H9 (cell line): ENCODE data around the gene TRIL. TPM values are rescaled to one million over a fixed set of nuclear protein-coding genes. Genes with fewer than 3 reads are reported as not detected.

ENCODE experiments used
- DNase-seq: peaks from one replicate; pipeline ENCODE4 v3.0.0-alpha.2; 2017
- H2AFZ ChIP-seq: one replicate; pipeline ENCODE4 v1.6.1; 2013; ENCODE audit warnings: mild to moderate bottlenecking, low read length, control low read depth, moderate library complexity
- H2AK5ac ChIP-seq: 2 replicates; pipeline ENCODE4 v1.6.1; 2013; ENCODE audit warnings: low read length, control low read depth, mixed read lengths; ENCODE audit not compliant: insufficient read length
- H2BK120ac ChIP-seq: one replicate; pipeline ENCODE4 v1.6.1; 2013; ENCODE audit warnings: low read depth, mild to moderate bottlenecking, low read length, control low read depth, inconsistent platforms; ENCODE audit not compliant: poor library complexity, severe bottlenecking
- H2BK12ac ChIP-seq: 2 replicates; pipeline ENCODE4 v1.6.1; 2013; ENCODE audit warnings: low read length, control low read depth, mixed read lengths, low read depth; ENCODE audit not compliant: insufficient read length
- H2BK15ac ChIP-seq: 2 replicates; pipeline ENCODE4 v1.6.1; 2013; ENCODE audit warnings: low read depth, low read length, control low read depth
- H2BK20ac ChIP-seq: one replicate; pipeline ENCODE4 v1.6.1; 2013; ENCODE audit warnings: low read depth, mild to moderate bottlenecking, low read length, control low read depth, inconsistent platforms; ENCODE audit not compliant: poor library complexity, severe bottlenecking
- H2BK5ac ChIP-seq: 2 replicates; pipeline ENCODE4 v1.6.1; 2013; ENCODE audit warnings: low read length, control low read depth, mixed read lengths; ENCODE audit not compliant: insufficient read length
- H3K14ac ChIP-seq: 2 replicates; pipeline ENCODE4 v1.6.1; 2013; ENCODE audit warnings: low read length, control low read depth; ENCODE audit not compliant: insufficient read depth
- H3K18ac ChIP-seq: 2 replicates; pipeline ENCODE4 v1.6.1; 2013; ENCODE audit warnings: low read depth, mild to moderate bottlenecking, mixed read lengths, low read length, control low read depth; ENCODE audit not compliant: insufficient read length
- H3K23ac ChIP-seq: 2 replicates; pipeline ENCODE4 v1.6.1; 2013; ENCODE audit warnings: low read length, control low read depth, mixed read lengths, low read depth; ENCODE audit not compliant: insufficient read length
- H3K23me2 ChIP-seq: 2 replicates; pipeline ENCODE4 v1.6.1; 2013; ENCODE audit warnings: low read depth, mild to moderate bottlenecking, mixed read lengths, low read length, control low read depth; ENCODE audit not compliant: insufficient read length, poor library complexity, severe bottlenecking
- H3K27ac ChIP-seq: 2 replicates; pipeline ENCODE4 v1.5.1; 2013; ENCODE audit warnings: low read length, control low read depth, mixed read lengths, low read depth; ENCODE audit not compliant: insufficient read length
- H3K27me3 ChIP-seq: 2 replicates; pipeline ENCODE4 v1.6.1; 2013; ENCODE audit warnings: low read length, control low read depth, inconsistent platforms; ENCODE audit not compliant: insufficient read depth
- H3K4ac ChIP-seq: 2 replicates; pipeline ENCODE4 v1.6.1; 2013; ENCODE audit warnings: low read depth, mild to moderate bottlenecking, control low read depth, inconsistent platforms, low read length, moderate library complexity
- H3K4me1 ChIP-seq: 2 replicates; pipeline ENCODE4 v1.6.1; 2013; ENCODE audit warnings: low read length, control low read depth, inconsistent platforms; ENCODE audit not compliant: insufficient read depth
- H3K4me2 ChIP-seq: 2 replicates; pipeline ENCODE4 v1.6.1; 2013; ENCODE audit warnings: low read length, control low read depth, mixed read lengths; ENCODE audit not compliant: insufficient read length, insufficient read depth
- H3K56ac ChIP-seq: 2 replicates; pipeline ENCODE4 v1.6.1; 2013; ENCODE audit warnings: low read depth, mild to moderate bottlenecking, mixed read lengths, low read length, control low read depth; ENCODE audit not compliant: insufficient read length
- H3K79me1 ChIP-seq: 2 replicates; pipeline ENCODE4 v1.6.1; 2013; ENCODE audit warnings: low read depth, mild to moderate bottlenecking, moderate library complexity, low read length, control low read depth, inconsistent platforms; ENCODE audit not compliant: insufficient read depth, poor library complexity, severe bottlenecking
- H3K79me2 ChIP-seq: 2 replicates; pipeline ENCODE4 v1.6.1; 2013; ENCODE audit warnings: low read length, control low read depth, inconsistent platforms; ENCODE audit not compliant: insufficient read depth
- H3K9ac ChIP-seq: 2 replicates; pipeline ENCODE4 v1.6.1; 2013; ENCODE audit warnings: low read length, control low read depth, mixed read lengths; ENCODE audit not compliant: insufficient read length; ENCODE audit errors: extremely low read depth
- H3K9me3 ChIP-seq: one replicate; pipeline ENCODE4 v1.6.1; 2013; ENCODE audit warnings: low read depth, low read length, inconsistent platforms; ENCODE audit not compliant: control insufficient read depth
- H3T11ph ChIP-seq: one replicate; pipeline ENCODE4 v1.6.1; 2013; ENCODE audit warnings: mild to moderate bottlenecking, low read length, control low read depth, inconsistent platforms
- H4K20me1 ChIP-seq: one replicate; pipeline ENCODE4 v1.6.1; 2013; ENCODE audit not compliant: control insufficient read depth, insufficient read length, insufficient read depth
- H4K5ac ChIP-seq: 2 replicates; pipeline ENCODE4 v1.6.1; 2013; ENCODE audit warnings: low read depth, mild to moderate bottlenecking, mixed read lengths, low read length, control low read depth; ENCODE audit not compliant: insufficient read length
- H4K8ac ChIP-seq: replicated peaks from 2 replicates; pipeline ENCODE4 v1.6.1; 2013; ENCODE audit warnings: low read length, control low read depth, mixed read lengths, low read depth; ENCODE audit not compliant: insufficient read length
- H4K91ac ChIP-seq: 2 replicates; pipeline ENCODE4 v1.6.1; 2013; ENCODE audit warnings: low read depth, mild to moderate bottlenecking, moderate library complexity, mixed read lengths, low read length, control low read depth; ENCODE audit not compliant: insufficient read length
- H3K27ac Mint-ChIP-seq, 3 experiments: 2 replicates in 2 of 3; 3 replicates in 1 of 3; pipeline ENCODE4 v1.8.0; 2020 to 2021; ENCODE audit warnings: mixed read lengths in 3 of 3, mild to moderate bottlenecking in 1 of 3, moderate library complexity in 1 of 3
- H3K27me3 Mint-ChIP-seq: 2 replicates; pipeline ENCODE4 v1.8.0; 2021; ENCODE audit warnings: low read depth, mild to moderate bottlenecking, moderate library complexity, mixed read lengths
- H3K36me3 Mint-ChIP-seq, 3 experiments: 2 replicates in 2 of 3; 3 replicates in 1 of 3; pipeline ENCODE4 v1.8.0; 2020 to 2021; ENCODE audit warnings: low read depth in 3 of 3, mixed read lengths in 3 of 3; ENCODE audit not compliant: insufficient read depth in 1 of 3
- H3K4me1 Mint-ChIP-seq, 2 experiments: 2 replicates each; pipeline ENCODE4 v1.8.0; 2020; ENCODE audit warnings: mixed read lengths in 2 of 2
- H3K4me3 Mint-ChIP-seq, 2 experiments: 2 replicates in 1 of 2; 3 replicates in 1 of 2; pipeline ENCODE4 v1.8.0; 2020 to 2021; ENCODE audit warnings: mild to moderate bottlenecking in 2 of 2, mixed read lengths in 2 of 2, moderate library complexity in 1 of 2
- H3K9me3 Mint-ChIP-seq, 2 experiments: 2 replicates in 1 of 2; 3 replicates in 1 of 2; pipeline ENCODE4 v1.8.0; 2020; ENCODE audit warnings: mild to moderate bottlenecking in 2 of 2, mixed read lengths in 2 of 2, moderate library complexity in 1 of 2
- CTCF ChIP-seq: fragments of 200-600 bp; sonication (generic); conservative IDR thresholded peaks from 3 replicates; pipeline ENCODE4 v1.8.0; 2021; ENCODE audit warnings: antibody characterized with exemption, mild to moderate bottlenecking
- WGBS: extraction: QIAGEN DNeasy Blood & Tissue Kit; methylation state at CpG from one replicate; pipeline ENCODE4 v1.1.7; 2013; ENCODE audit warnings: missing lambda C conversion rate, low lambda C conversion rate, mixed read lengths; ENCODE audit not compliant: insufficient read length; ENCODE audit errors: extremely low coverage; 5-methylcytosine and 5-hydroxymethylcytosine counted together
- total RNA-seq: library from RNA; stranded (reverse); gene quantifications from 2 replicates; pipeline ENCODE4 v1.2.1, GENCODE V29; 2021

Gene TRIL
- total RNA-seq, 1 experiment from 2014 or later = 3.1 TPM

GRCh38 chr7:29005829-29006228 is 47.7 kb upstream of the TRIL start:
- no peaks in the 10 kb centered on the region for H3K4me1 ChIP-seq
- no peak overlapping the region for H4K8ac ChIP-seq
- peak overlapping the region; percentile 7 for H3K18ac ChIP-seq
- no peaks in the 10 kb centered on the region for H4K20me1 ChIP-seq
- no peak overlapping the region for H2BK5ac ChIP-seq
- Mint-ChIP-seq H3K36me3 (peaks cover 0 to 21% (median 10%) of the 10 kb centered on the region in 3 experiments; a peak in 6 of 7 replicates), H3K4me1 (peaks cover 13 to 28% of the 10 kb centered on the region in 2 experiments), H3K27me3 (no peaks in the 10 kb centered on the region), H3K27ac (no peak overlapping the region), H3K9me3 (peaks cover 11 to 12% of the 10 kb centered on the region in 2 experiments), H3K4me3 (no peak overlapping the region)
- no peaks in the 10 kb centered on the region for H3K79me1 ChIP-seq
- H3K9me3 ChIP-seq = no peaks in the 10 kb centered on the region
- H4K5ac ChIP-seq = no peak overlapping the region
- no peaks in the 10 kb centered on the region for H3K79me2 ChIP-seq
- no peak overlapping the region for H2BK20ac ChIP-seq
- H2AK5ac ChIP-seq = no peak overlapping the region
- no peak overlapping the region for H2BK12ac ChIP-seq
- H2BK15ac ChIP-seq = no peak overlapping the region
- no peak overlapping the region for H3K14ac ChIP-seq
- no peak overlapping the region for H3K4me2 ChIP-seq
- WGBS = no CpG with 5 or more reads among the region's 3 CpGs
- H3K23ac ChIP-seq = no peak overlapping the region
- H4K91ac ChIP-seq = no peak overlapping the region
- H3K27ac ChIP-seq = no peak overlapping the region
- no peak overlapping the region for H3K56ac ChIP-seq
- H3K23me2 ChIP-seq = no peaks in the 10 kb centered on the region
- no peak for TF ChIP-seq CTCF
- H3K9ac ChIP-seq = no peak overlapping the region
- H3T11ph ChIP-seq = no peak overlapping the region
- H3K4ac ChIP-seq = no peak overlapping the region
- no peak overlapping the region for H2AFZ ChIP-seq
- no peak overlapping the region for H2BK120ac ChIP-seq
- no peaks in the 10 kb centered on the region for H3K27me3 ChIP-seq
- no peak for DNase-seq
